ENCODE measurements around the gene TBC1D8. TPM values are rescaled to one million over a fixed set of nuclear protein-coding genes. Genes with fewer than 3 reads are reported as not detected.

The TBC1D8 gene
- total RNA-seq, 1 donor from 2014 or later = 0.51 TPM

GRCh38 chr2:101037161-101037755, 113.9 kb downstream of the TBC1D8 start:
- intact Hi-C loops (cut with micrococcal nuclease) = no loop called here

GRCh38 chr2:101036562-101036961, 114.6 kb downstream of the TBC1D8 start:
- intact Hi-C loops (cut with micrococcal nuclease) = loop anchor here (1.0 kb wide), 1 partner anchor 169 kb away; no protein-coding TSS in a partner anchor

- intact Hi-C loops (cut with micrococcal nuclease) = no loop called here
These were observed 119.0 kb downstream of the TBC1D8 start for GRCh38 chr2:101032084-101032776.

GRCh38 chr2:101030866-101031554, 120.2 kb downstream of the TBC1D8 start:
- intact Hi-C loops (cut with micrococcal nuclease) = no loop called here

GRCh38 chr2:101027852-101028251, 123.3 kb downstream of the TBC1D8 start:
- intact Hi-C loops (cut with micrococcal nuclease) = no loop called here

- intact Hi-C loops (cut with micrococcal nuclease) = no loop called here
These were observed 124.2 kb downstream of the TBC1D8 start for GRCh38 chr2:101026923-101027469.

GRCh38 chr2:101026253-101026701, 124.9 kb downstream of the TBC1D8 start:
- intact Hi-C loops (cut with micrococcal nuclease) = no loop called here

GRCh38 chr2:101025561-101025960, 125.6 kb downstream of the TBC1D8 start:
- intact Hi-C loops (cut with micrococcal nuclease) = no loop called here

GRCh38 chr2:101023327-101024107, 127.7 kb downstream of the TBC1D8 start:
- intact Hi-C loops (cut with micrococcal nuclease) = no loop called here

GRCh38 chr2:101022221-101022620, 129.0 kb downstream of the TBC1D8 start:
- intact Hi-C loops (cut with micrococcal nuclease) = no loop called here

- intact Hi-C loops (cut with micrococcal nuclease) = no loop called here
These were observed 132.2 kb downstream of the TBC1D8 start for GRCh38 chr2:101018934-101019333.

- intact Hi-C loops (cut with micrococcal nuclease) = no loop called here
These were observed 133.8 kb downstream of the TBC1D8 start for GRCh38 chr2:101017371-101017770.

- intact Hi-C loops (cut with micrococcal nuclease) = no loop called here
These were observed 136.8 kb downstream of the TBC1D8 start for GRCh38 chr2:101014264-101014857.

- intact Hi-C loops (cut with micrococcal nuclease) = loop anchor here (1.0 to 2.0 kb wide), 4 partner anchors 10 to 375 kb away; partner anchors contain the start of genes CREG2 and RPL31
These were observed 138.4 kb downstream of the TBC1D8 start for GRCh38 chr2:101012706-101013181.

- intact Hi-C loops (cut with micrococcal nuclease) = loop anchor here (1.0 to 2.0 kb wide), 4 partner anchors 10 to 375 kb away; partner anchors contain the start of genes CREG2 and RPL31
These were observed 139.0 kb downstream of the TBC1D8 start for GRCh38 chr2:101012054-101012705.

GRCh38 chr2:101011152-101011551, 140.0 kb downstream of the TBC1D8 start:
- intact Hi-C loops (cut with micrococcal nuclease) = no loop called here

GRCh38 chr2:101007415-101008345, 143.5 kb downstream of the TBC1D8 start:
- intact Hi-C loops (cut with micrococcal nuclease) = loop anchor here (10.0 kb wide), 2 partner anchors 1673 to 1853 kb away; partner anchors contain the start of genes EIF5B, LIPT1, TSGA10 and TXNDC9

GRCh38 chr2:101006065-101006715, 145.0 kb downstream of the TBC1D8 start:
- intact Hi-C loops (cut with micrococcal nuclease) = loop anchor here (10.0 kb wide), 2 partner anchors 1671 to 1851 kb away; partner anchors contain the start of genes EIF5B, LIPT1, TSGA10 and TXNDC9

Measured in T-helper 1 cell treated with Interleukin-12 subunit alpha and Interleukin-12 subunit beta and Interleukin-4 antibody, amounts not matched to agents 30 ng/mL and 1 ng/mL, for 36 hours (primary cell).